Adrenal gland (tissue), 12 donors: ENCODE measurements around the gene ARHGAP44. TPM values are rescaled to one million over a fixed set of nuclear protein-coding genes. Genes with fewer than 3 reads are reported as not detected.

Experiments
- DNase-seq, 7 donors: peaks; one replicate each; pipeline ENCODE4 v3.0.0-alpha.2; 2019 to 2020
- H3K27ac ChIP-seq, 5 donors: fragments of 200-600 bp; sonication (generic) in 4 of 5; 1 replicate in 3 of 5; 2 replicates in 2 of 5; pipeline versions ENCODE4 v1.5.1 to v1.8.0; 2016 to 2020; ENCODE audit warnings: mild to moderate bottlenecking in 1 of 5
- H3K27me3 ChIP-seq: fragments of 200-600 bp; 2 replicates; pipeline ENCODE4 v1.8.0; 2021
- H3K36me3 ChIP-seq, 2 donors: fragments of 200-600 bp; replicated peaks in 1 of 2; 1 replicate in 1 of 2; 2 replicates in 1 of 2; pipeline versions ENCODE4 v1.5.1 to v1.8.0; 2018 to 2022
- H3K4me1 ChIP-seq, 2 donors: fragments of 200-600 bp; replicated peaks in 1 of 2; 1 replicate in 1 of 2; 2 replicates in 1 of 2; pipeline versions ENCODE4 v1.5.1 to v1.8.0; 2018 to 2021
- H3K4me3 ChIP-seq, 4 donors: fragments of 200-600 bp; sonication (generic) in 3 of 4; one replicate each; pipeline ENCODE4 v1.5.1; 2016 to 2018
- H3K9me3 ChIP-seq, 3 donors: fragments of 200-600 bp; sonication (generic) in 1 of 3; replicated peaks in 1 of 3; 1 replicate in 2 of 3; 2 replicates in 1 of 3; pipeline versions ENCODE4 v1.5.1 to v1.8.0; 2016 to 2021
- CTCF ChIP-seq, 6 experiments: fragments of 450-650 bp in 4 of 6; fragments of 200-600 bp in 2 of 6; sonication (generic) in 1 of 6; IDR thresholded peaks; 1 replicate in 5 of 6; 2 replicates in 1 of 6; pipeline versions ENCODE4 v1.5.1 to v1.8.0; 2016 to 2021; ENCODE audit warnings: antibody characterized with exemption in 6 of 6, mild to moderate bottlenecking in 2 of 6, moderate library complexity in 1 of 6
- POLR2A ChIP-seq, 2 donors: fragments of 450-650 bp; IDR thresholded peaks; one replicate each; pipeline ENCODE4 v1.6.1; 2017; ENCODE audit warnings: antibody characterized with exemption in 2 of 2, mild to moderate bottlenecking in 2 of 2, moderate library complexity in 1 of 2
- WGBS, 4 donors: extraction: QIAGEN DNeasy Blood & Tissue Kit in 2 of 4; methylation state at CpG; one replicate each; pipeline versions ENCODE4 v1.1.5 to v1.1.7; 2013 to 2017; 5-methylcytosine and 5-hydroxymethylcytosine counted together
- intact Hi-C, 2 donors: fragments of 100-400 bp; cut with DNase I; formaldehyde crosslinking; loops; one replicate each; pipeline versions ENCODE4 v1.14.1 to v1.15.0; 2022 to 2023
- polyA plus RNA-seq, 3 donors: library from polyadenylated mRNA; stranded (reverse); fragments of 200-250 nt in 2 of 3; fragments of 350-450 nt in 1 of 3; fragmentation: Illumina TruSeq in 1 of 3; extraction: RNeasy Lipid Tissue Mini Kit (QIAGEN cat#74804) in 1 of 3; gene quantifications; one replicate each; pipeline ENCODE4 v1.2.3, GENCODE V29; 2013 to 2014
- total RNA-seq, 9 donors: library from RNA; depleted of rRNA in 4 of 9; stranded (reverse); fragments of >200 nt in 4 of 9; fragments of 120-200 nt in 1 of 9; fragmentation: NEBNext Ultra II Directional in 1 of 9; extraction: Animal tissue kit (Norgen Biotek cat#: 25700) in 1 of 9; gene quantifications; one replicate each; pipeline versions ENCODE4 v1.1.0 to v1.2.4, GENCODE V29; 2013 to 2023
- donor health status: healthy with polysubstance abuse.
- donor health status: Bipolar disorder and iron deficiency.
- donor health status: DM: yes; HTN: yes; CAD: no.
- donor health status: DM: no; HTN: no; CAD: no.
- donor health status: DM: no; HTN: no; CAD: no.
- donor health status: DM: yes; HTN: yes; CAD: no.

ARHGAP44 gene
- total and polyA plus RNA-seq, 12 donors, result 1.1 to 45.2 (median 2.6) TPM

- peak in 6 of 7 donors; percentile 34 to 54 (median 46) for DNase-seq
- intact Hi-C loops, result no loop called here
- Histone ChIP-seq H3K36me3 (no peaks in the 10 kb centered on the region), H3K9me3 (no peaks in the 10 kb centered on the region), H3K4me1 (no peaks in the 10 kb centered on the region), H3K27ac (no peak overlapping the region), H3K4me3 (no peak overlapping the region), H3K27me3 (no peaks in the 10 kb centered on the region)
- WGBS, 4 donors, result 37 to 49% (median 44%) methylated on average over 6 of the region's 6 CpGs
- TF ChIP-seq CTCF (IDR thresholded peaks at IDR 0.05), result no peak
- TF ChIP-seq POLR2A (IDR thresholded peaks at IDR 0.05), result no peak
Observed at GRCh38 chr17:12765548-12765947, 23.8 kb upstream of the ARHGAP44 start.

- DNase-seq, result no peak
- intact Hi-C loops, result no loop called here
- no peaks in the 10 kb centered on the region for H3K36me3 ChIP-seq
- 64 to 70% (median 65%) methylated on average over 4 of the region's 4 CpGs for WGBS, 4 donors
- TF ChIP-seq CTCF (IDR thresholded peaks at IDR 0.05), result no peak
- no peak for TF ChIP-seq POLR2A (IDR thresholded peaks at IDR 0.05)
- no peaks in the 10 kb centered on the region for H3K4me1 ChIP-seq
- H3K4me3 ChIP-seq, result no peak overlapping the region
- no peak overlapping the region for H3K27ac ChIP-seq
- H3K9me3 ChIP-seq, result no peaks in the 10 kb centered on the region
- H3K27me3 ChIP-seq, result no peaks in the 10 kb centered on the region
Observed at GRCh38 chr17:12768255-12768654, 21.0 kb upstream of the ARHGAP44 start.

DNA sequence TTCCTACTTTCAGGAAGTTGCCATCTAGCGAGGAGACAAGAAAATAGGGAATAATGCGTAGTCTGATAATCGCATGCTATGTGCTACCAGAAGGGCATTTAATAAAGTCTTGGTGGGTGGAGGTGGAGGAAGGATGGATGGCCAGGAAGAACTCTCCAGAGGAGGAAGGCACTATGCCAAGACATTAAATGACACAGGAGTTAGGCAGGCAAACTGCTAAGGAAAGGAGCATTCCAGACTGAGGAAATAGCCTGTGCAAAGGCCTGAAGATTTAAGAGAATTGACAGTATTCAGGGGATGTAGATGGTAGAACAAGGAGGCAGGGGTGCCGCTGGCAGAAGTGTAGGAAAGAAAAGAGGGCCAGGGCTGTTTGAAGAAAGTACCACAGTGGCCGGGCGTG is 19.3 kb upstream of the ARHGAP44 start:
- H3K36me3 ChIP-seq, result no peaks in the 10 kb centered on the region
- 90 to 95% (median 92%) methylated on average over 6 of the region's 6 CpGs for WGBS, 4 donors
- H3K4me3 ChIP-seq, result no peak overlapping the region
- H3K9me3 ChIP-seq, result no peaks in the 10 kb centered on the region
- DNase-seq, result no peak
- intact Hi-C loops, result no loop called here
- H3K27ac ChIP-seq, result no peak overlapping the region
- H3K4me1 ChIP-seq, result no peaks in the 10 kb centered on the region
- no peaks in the 10 kb centered on the region for H3K27me3 ChIP-seq
- TF ChIP-seq POLR2A (IDR thresholded peaks at IDR 0.05), result no peak
- no peak for TF ChIP-seq CTCF (IDR thresholded peaks at IDR 0.05)

DNA sequence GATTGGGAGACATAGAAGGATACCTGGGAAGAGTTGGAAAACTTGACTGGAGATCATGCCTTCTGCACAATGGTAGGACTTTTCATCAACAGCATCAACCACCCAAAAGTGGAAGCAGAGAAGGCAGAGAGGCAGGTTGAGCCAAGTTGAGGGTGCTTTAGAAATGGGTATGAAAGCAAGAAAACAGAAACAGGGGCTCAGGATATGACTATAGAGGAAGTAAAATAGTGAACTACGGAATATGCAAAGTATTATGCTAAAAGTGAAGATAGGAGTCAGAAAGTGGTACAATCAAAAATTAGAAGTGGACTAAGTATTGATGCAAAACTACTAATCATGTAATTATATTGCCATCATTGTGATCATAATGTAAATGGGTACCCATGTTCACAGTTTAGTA is 16.1 kb upstream of the ARHGAP44 start:
- H3K9me3 ChIP-seq, result no peaks in the 10 kb centered on the region
- no peaks in the 10 kb centered on the region for H3K4me1 ChIP-seq
- no peaks in the 10 kb centered on the region for H3K36me3 ChIP-seq
- H3K4me3 ChIP-seq, result no peak overlapping the region
- 53 to 79% (median 66%) methylated on average over 1 of the region's 1 CpG for WGBS, 4 donors
- TF ChIP-seq CTCF (IDR thresholded peaks at IDR 0.05) (no peak), POLR2A (IDR thresholded peaks at IDR 0.05) (no peak)
- intact Hi-C loops, result no loop called here
- no peaks in the 10 kb centered on the region for H3K27me3 ChIP-seq
- H3K27ac ChIP-seq, result no peak overlapping the region
- no peak for DNase-seq
